ENCODE results near the gene MVB12B.

- TF ChIP-seq POLR2AphosphoS5 (IDR thresholded peaks at IDR 0.05) (no peak), EP300 (conservative IDR thresholded peaks at IDR 0.05; ENCODE audit: poor library complexity, severe bottlenecking) (no peak), RAD21 (conservative IDR thresholded peaks at IDR 0.05) (no peak)
- TF ChIP-seq, protein P1, sequence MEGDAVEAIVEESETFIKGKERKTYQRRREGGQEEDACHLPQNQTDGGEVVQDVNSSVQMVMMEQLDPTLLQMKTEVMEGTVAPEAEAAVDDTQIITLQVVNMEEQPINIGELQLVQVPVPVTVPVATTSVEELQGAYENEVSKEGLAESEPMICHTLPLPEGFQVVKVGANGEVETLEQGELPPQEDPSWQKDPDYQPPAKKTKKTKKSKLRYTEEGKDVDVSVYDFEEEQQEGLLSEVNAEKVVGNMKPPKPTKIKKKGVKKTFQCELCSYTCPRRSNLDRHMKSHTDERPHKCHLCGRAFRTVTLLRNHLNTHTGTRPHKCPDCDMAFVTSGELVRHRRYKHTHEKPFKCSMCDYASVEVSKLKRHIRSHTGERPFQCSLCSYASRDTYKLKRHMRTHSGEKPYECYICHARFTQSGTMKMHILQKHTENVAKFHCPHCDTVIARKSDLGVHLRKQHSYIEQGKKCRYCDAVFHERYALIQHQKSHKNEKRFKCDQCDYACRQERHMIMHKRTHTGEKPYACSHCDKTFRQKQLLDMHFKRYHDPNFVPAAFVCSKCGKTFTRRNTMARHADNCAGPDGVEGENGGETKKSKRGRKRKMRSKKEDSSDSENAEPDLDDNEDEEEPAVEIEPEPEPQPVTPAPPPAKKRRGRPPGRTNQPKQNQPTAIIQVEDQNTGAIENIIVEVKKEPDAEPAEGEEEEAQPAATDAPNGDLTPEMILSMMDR (IDR thresholded peaks at IDR 0.05; ENCODE audit: poor library complexity, severe bottlenecking): no peak
Measured at GRCh38 chr9:126507318-126508109, 180.9 kb downstream of the MVB12B start.
